DMS 273 treated with DMSO at 0.1 percent for 48 hours (cell line): Measurements from ENCODE around the gene TMEM141.
"Not testable (repeated sequence)": the region's sequence is repeated elsewhere in the genome, so short reads cannot be mapped to it uniquely, and the experiment has no call there.

Experiments used
- DNase-seq: peaks from one replicate; lab custom pipeline; 2025; lab: John Stamatoyannopoulos, UW

Gene TMEM141

DNA sequence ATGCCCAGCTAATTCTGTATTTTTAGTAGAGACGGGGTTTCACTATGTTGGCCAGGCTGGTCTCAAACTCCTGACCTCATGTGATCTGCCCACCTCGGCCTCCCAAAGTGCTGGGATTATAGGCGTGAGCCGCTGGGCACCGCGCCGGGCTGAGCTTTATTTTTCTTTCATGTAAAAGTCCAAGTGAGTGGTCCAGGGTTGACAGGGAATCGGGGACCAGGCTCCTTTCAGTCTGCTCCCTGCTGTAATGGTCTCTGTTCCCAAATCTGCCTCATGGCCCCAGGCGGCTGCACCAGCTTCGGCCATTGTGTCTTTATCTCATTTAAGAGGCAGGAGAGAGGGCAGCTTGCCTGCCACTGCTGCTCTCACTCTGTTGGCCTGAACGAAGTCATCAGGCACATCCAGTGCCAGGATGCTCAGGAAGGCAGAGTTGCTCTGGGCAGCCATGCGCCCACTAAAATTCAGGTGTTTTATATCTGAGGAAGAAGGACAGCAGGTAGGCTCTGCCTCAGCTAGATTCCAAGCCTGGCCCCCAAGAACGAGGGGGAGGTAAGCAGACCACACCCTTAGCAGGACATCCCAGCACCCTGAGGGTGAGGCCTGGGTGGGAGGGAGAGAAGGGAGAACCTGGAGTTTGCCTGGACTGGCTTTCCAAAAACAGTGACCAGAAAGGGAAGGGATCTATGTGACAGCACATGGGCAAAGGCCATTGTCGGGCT, 3.3 kb downstream of the TMEM141 start:
- DNase-seq: no peak

DNA sequence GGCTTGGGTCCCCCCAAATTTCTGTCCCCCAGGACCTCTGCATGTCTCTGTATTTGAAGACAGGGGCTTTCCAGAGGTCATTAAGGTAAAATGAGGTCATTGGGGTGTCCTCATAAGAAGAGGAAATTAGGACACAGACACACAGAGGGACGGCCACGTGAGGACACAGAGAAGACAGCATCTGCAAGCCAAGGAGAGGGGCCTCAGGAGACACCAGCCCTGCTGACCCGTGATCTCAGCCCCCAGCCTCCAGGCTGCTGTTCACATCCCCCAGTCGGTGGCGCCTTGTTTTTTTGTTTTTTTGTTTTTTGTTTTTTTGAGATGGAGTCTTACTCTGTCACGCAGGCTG, 3.8 kb downstream of the TMEM141 start:
- no peak for DNase-seq

DNA sequence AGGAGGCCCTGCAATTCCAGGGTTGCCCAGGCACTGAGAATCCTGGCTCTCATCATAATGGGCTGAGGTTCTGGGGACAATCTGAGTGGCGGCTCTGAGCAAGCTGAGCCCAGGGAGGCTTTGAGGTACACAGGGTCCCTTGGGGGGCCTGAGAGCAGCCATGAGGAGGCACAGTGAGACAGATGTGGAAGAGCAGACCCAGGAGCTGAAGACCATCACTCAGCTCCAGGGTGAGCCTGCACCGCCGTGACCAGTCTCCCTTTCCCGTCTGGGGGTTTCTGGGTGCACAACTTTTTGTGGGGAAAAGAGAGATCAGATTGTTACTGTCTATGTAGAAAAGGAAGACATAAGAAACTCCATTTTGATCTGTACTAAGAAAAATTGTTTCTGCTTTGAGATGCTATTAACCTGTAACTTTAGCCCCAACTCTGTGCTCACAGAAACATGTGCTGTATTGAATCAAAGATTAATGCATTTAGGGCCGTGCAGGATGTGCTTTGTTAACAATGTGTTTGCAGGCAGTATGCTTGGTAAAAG, 5.2 kb downstream of the TMEM141 start, which contains the start of gene CCDC183:
Gene CCDC183 (plus strand): TSS at position 101 of the 537 bp plus-strand sequence. CDS start 60 bp downstream, at position 161.
- no peak for DNase-seq

DNA sequence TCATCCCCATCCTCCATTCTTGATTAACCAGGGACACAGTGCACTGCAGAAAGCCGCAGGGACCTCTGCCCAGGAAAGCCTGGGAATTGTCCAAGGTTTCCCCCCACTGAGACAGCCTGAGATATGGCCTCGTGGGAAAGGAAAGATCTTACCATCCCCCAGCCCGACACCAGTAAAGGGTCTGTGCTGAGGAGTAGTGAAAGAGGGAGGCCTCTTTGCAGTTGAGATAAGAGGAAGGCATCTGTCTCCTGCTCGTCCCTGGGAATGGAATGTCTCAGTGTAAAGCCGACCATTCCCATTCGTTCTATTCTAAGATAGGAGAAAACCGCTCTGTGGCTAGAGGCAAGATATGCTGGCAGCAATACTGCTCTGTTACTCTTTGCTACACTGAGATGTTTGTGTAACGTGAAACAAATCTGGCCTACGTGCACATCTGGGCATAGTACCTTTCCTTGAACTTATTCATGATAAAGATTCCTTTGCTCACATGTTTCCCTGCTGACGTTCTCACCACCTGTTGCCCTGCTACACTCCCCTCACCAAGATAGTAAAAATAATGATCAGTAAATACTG, 5.7 kb downstream of the TMEM141 start:
- not testable (repeated sequence) for DNase-seq

DNA sequence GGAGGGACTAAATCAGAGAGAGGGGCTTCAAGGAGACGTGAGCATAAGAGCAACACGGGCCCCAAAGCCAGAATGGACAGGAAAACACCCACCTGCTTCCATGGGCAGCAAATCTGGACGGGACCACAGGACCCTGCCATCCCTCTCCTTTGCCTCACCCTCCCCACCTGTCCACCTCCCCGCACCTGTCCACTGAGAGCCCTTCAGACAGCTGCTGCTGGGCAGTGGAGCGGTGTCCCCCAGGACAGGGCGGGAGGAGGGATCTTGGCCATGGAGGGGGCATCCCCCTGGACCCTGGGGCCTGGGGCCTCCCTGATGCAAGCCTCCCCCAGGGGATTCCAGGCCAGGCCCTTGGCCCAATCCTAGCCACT, 7.5 kb downstream of the TMEM141 start:
- no peak for DNase-seq

DNA sequence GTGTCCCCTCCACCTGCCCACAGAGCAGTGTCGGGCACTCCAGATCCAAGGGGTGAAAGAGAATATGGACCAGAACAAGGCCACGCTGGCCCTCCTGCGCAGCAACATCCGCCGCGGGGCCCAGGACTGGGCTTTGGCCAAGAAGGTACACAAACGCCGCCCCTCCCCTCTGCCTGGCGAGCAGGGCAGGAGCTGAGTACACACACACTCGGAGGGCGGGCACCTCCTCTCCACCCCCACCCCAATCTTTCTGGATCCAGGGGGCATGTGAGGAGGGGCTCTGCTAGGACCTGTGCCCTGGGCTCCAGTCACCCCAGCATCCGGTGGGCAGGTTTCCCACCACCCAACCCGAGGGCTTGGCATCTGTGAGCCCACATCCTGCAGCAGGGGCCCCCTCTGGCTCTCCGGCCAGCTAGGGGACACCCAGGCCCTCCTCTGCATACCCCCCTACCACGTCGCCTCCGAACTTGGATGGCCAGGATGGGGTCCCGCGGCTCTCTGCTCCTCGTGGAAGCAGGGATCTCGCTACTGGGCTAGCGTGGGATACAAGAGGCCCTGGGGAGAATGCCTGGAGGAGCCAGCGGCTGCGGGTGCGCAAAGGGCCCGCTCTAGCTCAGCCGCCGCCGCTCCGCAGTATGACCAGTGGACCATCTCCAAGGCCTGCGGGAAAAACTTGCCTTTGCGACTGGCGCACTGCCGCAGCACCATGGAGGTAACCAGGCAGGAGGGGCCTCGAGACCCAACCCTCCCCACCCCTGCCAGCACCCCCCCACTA, 8.1 kb downstream of the TMEM141 start:
- no peak for DNase-seq

DNA sequence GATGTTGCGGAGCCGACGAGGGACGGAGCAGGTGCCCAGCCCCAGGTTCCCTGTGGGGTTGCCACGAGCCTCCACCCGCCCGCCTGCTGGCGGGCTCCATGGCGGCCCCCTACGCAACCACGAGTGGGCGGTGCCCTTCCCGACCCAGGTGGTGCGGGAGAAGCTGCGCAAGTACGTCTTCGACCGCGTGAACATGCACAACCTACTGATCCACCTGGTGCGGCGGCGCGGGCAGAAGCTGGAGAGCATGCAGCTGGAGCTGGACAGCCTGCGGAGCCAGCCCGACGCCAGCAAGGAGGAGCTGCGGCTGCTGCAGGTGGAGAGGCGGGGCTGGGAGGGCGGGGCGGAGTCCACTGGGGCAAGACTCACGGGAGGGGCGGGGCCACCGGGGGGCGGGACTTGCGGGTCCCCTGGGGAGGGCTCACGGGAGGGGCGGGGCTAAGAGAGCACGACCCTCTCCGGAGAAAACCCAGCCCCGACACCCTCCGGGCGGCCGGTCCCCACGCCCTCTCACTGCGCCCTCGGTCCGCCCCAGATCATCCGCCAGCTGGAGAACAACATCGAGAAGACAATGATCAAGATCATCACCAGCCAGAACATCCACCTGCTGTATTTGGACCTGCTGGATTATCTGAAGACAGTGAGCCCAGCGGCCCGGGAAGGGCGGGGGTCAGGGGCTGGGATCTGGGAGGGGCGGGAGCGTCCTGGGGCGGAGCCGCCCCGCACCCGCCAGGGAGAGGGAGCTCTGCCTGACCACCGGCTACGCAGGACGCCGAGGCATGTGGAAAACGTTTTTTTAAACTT, 8.9 kb downstream of the TMEM141 start:
- peak; percentile 45 for DNase-seq

DNA sequence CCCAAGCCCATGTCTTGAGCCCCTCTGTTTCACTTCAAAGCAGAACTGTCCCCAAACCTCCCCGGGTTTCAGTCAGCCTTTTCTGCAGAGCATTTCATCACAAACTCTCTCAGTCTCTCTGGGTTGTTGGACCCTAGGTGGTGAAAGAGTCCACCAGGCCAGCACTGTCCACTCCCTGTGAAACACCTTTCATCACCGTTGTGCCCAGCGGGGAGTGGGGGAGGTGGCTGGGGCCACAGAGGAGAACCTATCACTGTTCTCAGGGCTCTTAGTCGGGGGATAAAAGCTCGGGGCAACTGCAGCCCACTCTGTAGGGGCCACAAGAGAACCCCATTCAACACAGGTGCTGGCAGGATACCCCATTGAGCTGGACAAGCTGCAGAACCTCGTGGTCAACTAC, 11.2 kb downstream of the TMEM141 start:
- DNase-seq: no peak

DNA sequence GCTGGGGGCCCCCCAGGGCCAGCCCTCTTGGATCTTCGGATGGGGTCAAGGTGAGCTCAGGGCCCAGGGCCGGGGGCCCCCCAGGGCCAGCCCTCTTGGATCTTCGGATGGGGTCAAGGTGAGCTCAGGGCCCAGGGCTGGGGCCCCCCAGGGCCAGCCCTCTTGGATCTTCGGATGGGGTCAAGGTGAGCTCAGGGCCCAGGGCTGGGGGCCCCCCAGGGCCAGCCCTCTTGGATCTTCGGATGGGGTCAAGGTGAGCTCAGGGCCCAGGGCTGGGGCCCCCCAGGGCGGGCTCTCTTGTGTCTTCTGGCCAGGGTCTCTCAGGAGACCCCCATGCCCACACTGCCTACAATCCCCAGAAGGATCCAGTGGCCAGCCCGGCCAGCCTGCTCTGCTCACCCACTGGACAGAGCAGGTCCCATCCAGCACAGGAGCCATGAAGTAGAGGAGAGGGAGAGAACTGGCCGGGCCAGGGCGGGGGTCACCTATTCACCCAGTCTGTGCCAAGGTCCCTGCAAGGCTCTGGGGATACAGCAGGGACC, 11.9 kb downstream of the TMEM141 start:
- DNase-seq: not testable (repeated sequence)

DNA sequence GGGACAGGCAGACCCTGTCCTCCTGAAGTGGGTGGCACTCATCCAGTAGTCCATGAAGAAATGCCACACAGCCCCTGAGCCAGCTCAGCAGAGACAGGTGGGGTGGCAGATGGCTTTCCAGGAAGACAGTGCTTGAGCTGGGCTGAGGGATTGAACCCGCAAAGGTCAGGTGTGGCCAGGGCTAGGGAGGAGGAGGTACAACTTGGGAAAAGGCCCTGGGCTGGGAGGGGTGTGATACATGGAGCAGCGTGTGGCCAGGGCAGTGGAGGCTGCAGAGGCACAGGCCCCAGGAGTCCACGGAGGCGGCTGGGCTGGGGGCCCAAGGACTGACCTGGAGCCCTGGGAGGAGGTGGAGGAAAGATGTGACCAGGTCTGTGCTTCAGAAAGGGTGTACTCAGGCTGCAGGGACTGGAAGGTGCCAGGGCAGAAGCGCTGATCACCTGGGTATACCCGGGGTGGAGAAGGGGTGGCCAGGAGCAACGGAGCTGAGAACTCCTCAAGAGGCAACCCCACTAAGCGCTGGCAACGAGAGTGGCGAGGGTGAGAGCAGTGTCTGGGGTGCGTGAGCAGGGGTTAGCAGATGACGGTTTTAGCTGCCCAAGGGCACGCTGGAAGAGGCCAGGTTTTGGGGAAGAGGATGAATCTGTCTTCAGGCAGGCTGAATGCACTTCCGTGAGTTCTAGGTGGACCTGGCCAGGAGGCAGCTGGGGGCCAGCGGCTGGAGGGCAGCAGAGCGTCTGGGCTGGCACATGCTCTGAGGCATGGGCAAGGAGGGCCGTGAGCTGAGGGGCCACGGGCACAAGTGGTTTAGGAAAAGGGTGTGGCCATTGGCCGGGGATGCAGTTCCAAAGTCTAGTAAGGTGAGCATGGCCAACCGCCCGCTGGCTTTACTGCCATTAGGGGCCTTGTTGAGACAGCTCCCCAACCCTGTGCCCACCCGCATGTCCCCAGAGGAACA, 12.7 kb downstream of the TMEM141 start:
- DNase-seq: no peak

DNA sequence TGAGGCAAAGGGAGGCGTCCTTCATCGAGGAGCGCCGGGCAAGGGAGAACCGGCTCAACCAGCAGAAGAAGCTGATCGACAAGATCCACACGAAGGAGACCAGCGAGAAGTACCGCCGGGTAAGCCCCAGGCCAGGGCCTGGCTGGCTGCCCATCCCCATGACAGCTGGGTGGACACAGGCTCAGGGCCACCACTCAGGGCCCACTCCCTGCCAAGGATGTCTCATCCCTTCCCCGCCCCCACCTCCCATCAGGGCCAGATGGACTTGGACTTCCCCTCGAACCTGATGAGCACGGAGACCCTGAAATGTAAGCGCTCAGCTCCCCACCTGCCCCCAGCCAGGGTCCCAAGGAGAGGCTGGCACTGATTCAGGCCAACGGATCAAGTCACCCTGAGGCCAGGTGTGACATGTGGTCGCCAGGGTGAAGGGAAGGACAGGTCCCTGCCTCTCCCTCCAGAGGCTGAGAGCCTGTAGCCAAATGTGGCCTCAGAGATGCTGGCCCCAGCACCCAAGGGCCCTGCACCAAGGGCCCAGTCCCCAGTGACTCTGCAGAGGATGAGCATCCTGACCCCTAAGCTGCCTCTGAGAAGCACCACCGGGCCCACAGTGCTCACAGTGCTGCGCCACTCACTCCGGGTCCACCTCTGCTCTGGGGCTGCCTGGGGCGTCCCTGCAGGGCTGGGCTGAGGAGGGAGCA, 13.5 kb downstream of the TMEM141 start:
- no peak for DNase-seq

DNA sequence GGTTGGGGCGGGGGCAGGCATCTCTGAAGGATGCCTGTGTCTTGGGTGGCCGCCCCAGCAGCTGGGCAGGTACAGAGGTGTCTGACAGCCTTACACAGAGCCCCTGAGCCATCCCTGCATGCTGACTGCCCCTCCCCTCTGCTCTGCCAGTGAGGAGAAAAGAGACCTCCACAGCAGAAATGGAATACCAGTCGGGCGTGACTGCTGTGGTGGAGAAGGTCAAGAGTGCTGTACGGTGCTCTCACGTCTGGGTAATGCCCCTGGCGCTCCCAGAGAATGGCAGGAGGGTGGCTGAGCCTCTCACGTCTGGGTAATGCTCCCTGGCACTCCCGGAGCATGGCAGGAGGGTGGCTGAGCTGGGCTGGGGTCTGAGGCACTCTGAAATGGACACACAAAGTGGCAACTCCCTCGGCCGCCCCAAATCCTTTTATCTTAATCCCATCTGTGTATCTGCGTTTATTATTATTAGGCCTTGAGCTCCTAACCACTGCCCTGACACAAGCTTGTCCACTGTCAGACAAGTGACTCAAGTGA, 14.1 kb downstream of the TMEM141 start:
- DNase-seq: no peak

DNA sequence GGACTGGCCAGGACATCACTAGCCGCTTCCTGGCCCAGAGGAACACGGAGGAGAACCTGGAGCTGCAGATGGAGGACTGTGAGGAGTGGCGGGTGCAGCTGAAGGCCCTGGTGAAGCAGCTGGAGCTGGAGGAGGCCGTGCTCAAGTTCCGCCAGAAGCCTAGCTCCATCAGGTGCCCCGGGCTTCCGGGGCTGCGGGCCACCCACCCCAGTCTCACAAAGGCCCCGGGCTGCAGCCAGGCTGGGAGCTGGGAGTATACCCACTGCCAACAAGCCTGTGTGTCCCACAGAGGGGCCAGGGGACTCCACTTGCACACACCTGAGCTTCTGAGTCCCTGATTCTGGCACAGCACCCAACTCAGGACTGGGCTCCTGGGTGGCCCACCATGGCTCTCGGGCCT, 14.9 kb downstream of the TMEM141 start:
- no peak for DNase-seq

DNA sequence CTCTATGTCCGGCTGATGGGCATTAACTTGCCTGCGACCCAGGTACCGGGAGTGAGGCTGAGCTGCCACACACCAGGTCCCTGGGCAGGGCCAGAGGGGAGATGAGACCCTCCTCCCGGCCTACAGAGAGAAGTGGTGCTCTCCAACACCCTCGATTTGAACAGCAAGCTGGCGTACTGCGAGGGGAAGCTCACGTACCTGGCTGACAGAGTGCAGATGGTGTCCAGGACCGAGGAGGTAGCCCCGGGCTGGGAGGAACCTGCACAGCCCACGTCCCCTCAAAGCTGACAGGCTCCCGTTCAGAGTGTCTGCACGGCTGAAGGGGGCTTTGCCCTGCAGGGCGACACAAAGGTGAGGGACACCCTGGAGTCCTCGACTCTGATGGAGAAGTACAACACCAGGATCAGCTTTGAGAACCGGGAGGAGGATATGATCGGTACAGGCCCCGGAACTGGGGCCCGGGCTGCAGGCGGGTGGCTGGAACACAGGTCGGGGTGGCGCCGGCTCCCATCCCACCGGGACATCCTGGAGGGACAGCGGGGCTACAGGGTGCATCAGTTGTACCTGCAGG, 15.6 kb downstream of the TMEM141 start:
- no peak for DNase-seq

DNA sequence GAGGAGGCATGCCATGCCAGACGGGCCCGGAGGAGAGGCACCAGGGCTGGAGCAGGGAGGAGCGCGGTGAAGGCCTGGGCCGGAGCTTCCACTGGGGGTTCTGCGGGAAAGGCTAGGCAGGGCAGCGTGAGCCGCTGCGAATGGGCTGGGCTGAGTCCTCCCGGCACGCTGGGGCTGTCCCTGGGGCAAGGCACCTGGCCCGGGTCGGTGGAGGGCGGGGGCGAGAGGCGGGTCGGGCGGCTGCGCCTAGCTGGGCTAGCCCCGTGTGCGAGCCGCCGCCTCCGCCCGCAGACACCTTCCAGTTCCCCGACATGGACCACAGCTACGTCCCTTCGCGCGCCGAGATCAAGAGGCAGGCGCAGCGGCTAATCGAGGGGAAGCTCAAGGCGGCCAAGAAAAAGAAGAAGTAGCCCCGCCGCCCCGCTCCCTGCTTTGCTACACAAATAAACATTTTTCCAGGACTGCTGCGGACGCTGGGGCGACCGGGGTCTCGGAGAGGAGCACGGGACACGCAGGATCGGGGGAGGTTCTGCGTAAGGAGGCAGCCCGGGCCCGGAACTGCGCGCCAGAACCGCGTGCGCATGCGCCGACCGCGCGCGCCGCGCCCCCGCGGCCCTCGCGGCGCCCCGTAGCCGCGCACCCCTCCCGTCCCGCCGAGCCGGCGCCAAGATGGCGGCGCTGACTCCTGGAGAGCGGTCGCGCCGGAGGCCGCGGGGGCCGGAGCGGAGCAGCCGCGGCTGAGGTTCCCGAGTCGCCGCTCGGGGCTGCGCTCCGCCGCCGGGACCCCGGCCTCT, 16.3 kb downstream of the TMEM141 start, which contains the start of gene RABL6:
Gene RABL6 (plus strand): TSS at position 668 of the 794 bp plus-strand sequence. CDS start 249 bp downstream, outside the sequence.
- peak; percentile 44 for DNase-seq

DNA sequence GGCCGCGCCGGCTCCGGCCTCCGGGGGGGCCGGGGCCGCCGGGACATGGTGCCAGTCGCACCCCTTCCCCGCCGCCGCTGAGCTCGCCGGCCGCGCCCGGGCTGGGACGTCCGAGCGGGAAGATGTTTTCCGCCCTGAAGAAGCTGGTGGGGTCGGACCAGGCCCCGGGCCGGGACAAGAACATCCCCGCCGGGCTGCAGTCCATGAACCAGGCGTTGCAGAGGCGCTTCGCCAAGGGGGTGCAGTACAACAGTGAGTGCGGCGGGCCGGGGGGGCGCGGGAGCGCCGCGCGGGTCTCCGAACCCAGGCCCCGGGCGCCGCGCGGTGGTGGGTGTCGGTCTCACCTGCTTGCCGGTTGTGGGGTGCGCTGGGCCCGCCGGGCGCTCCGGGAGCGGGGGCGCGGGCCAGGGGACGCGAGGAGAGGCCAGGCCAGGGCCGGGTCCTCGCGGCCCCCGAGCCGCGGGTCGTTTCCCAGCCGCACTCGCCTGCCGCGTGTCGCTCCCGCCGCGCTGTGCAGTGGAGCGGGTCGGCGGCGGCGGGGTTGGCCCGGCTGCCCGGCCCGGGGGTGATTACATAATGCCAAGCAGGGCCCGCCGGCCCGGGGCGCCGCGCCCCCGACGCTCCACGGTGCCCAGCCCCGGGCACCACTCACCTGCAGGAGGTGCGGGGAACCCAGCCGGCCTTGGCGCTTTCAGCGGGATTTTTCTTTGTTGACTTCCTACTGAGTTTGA, 17.1 kb downstream of the TMEM141 start:
- DNase-seq: no peak

DNA sequence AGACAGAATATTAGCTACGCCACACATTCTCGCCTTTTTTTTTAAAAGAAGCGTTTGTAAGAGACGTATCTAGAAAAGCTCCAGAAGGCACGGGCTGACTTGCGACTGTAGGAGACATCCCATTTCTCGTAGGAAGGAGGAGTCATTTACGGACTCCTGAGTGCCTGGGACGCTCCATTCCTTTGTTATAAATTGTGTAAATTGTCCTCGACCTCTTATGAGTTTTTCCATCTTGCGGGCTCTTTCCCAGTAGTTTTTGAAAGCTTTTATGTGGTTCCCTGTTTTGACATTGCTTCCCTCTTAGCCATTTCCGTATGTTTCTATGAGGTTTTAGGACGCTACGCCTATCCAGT, 17.6 kb downstream of the TMEM141 start:
- no peak for DNase-seq
